Psoas muscle (tissue), 8 donors: Measurements from ENCODE around the gene VDAC1. TPM values are rescaled to one million over a fixed set of nuclear protein-coding genes. Genes with fewer than 3 reads are reported as not detected.
A peak's percentile ranks its signal among the peaks of the same experiment; 100 is the strongest.

Source experiments
- ATAC-seq, 4 donors: fragments of 200-7000 bp; cut with Tn5 transposase; one replicate each; pipeline ENCODE4 v1.9.1; 2020; ENCODE audit warnings: moderate library complexity in 3 of 4, mild to moderate bottlenecking in 2 of 4
- DNase-seq, 2 donors: peaks; one replicate each; pipeline ENCODE4 v3.0.0-alpha.2; 2020
- H3K27ac ChIP-seq: fragments of 200-600 bp; one replicate; pipeline ENCODE4 v1.8.0; 2022
- H3K27me3 ChIP-seq, 3 donors: fragments of 200-600 bp in 1 of 3; one replicate each; pipeline versions ENCODE4 v1.6.1 to v1.8.0; 2013 to 2022; ENCODE audit warnings: low read length in 2 of 3, mild to moderate bottlenecking in 2 of 3, moderate library complexity in 1 of 3; ENCODE audit not compliant: insufficient read depth in 3 of 3
- H3K36me3 ChIP-seq, 2 donors: fragments of 200-600 bp in 1 of 2; one replicate each; pipeline versions ENCODE4 v1.6.1 to v1.8.0; 2013 to 2022; ENCODE audit warnings: low read depth in 1 of 2, mild to moderate bottlenecking in 1 of 2, moderate library complexity in 1 of 2; ENCODE audit not compliant: insufficient read depth in 1 of 2
- H3K4me1 ChIP-seq: fragments of 200-600 bp; one replicate; pipeline ENCODE4 v1.8.0; 2022
- H3K4me3 ChIP-seq: fragments of 200-600 bp; one replicate; pipeline ENCODE4 v1.8.0; 2022; ENCODE audit warnings: mild to moderate bottlenecking
- H3K9me3 ChIP-seq: fragments of 200-600 bp; one replicate; pipeline ENCODE4 v1.8.0; 2022
- WGBS, 3 donors: extraction: QIAGEN DNeasy Blood & Tissue Kit; methylation state at CpG; one replicate each; pipeline versions ENCODE4 v1.1.6 to v1.1.7; 2013; 5-methylcytosine and 5-hydroxymethylcytosine counted together
- intact Hi-C, 2 donors: fragments of 100-400 bp; cut with DNase I; formaldehyde crosslinking; loops; one replicate each; pipeline versions ENCODE4 v1.11.0 to v1.14.2; 2022
- polyA plus RNA-seq, 3 donors: library from polyadenylated mRNA; stranded (reverse); fragments of 200-250 nt; gene quantifications; one replicate each; pipeline ENCODE4 v1.2.3, GENCODE V29; 2013
- total RNA-seq, 4 donors: library from RNA; stranded (reverse); fragmentation: NEBNext Ultra II Directional in 2 of 4; extraction: Animal tissue kit (Norgen Biotek cat#: 25700) in 2 of 4; gene quantifications; one replicate each; pipeline versions ENCODE4 v1.2.1 to v1.2.4, GENCODE V29; 2021 to 2023
- TF ChIP-seq, protein P1 (sequence below): fragments of 200-600 bp; IDR thresholded peaks from one replicate; pipeline ENCODE4 v1.8.0; 2022; ENCODE audit warnings: antibody characterized with exemption
- donor health status: healthy with polysubstance abuse.
- donor health status: DM: no; HTN: no; CAD: no; lungs with moderate emphysema.
- donor health status: Bipolar disorder and iron deficiency.
- donor health status: healthy.
- donor health status: DM: yes; HTN: yes; CAD: no.
- donor health status: DM: no; HTN: no; CAD: no.
- donor health status: DM: no; HTN: no; CAD: no.
- donor health status: DM: yes; HTN: yes; CAD: no.

The VDAC1 gene
- total and polyA plus RNA-seq, 7 donors, result 389 to 592 (median 525) TPM

GRCh38 chr5:134026521-134027287 lies 21.9 kb upstream of the VDAC1 start:
- no peaks in the 10 kb centered on the region for H3K9me3 ChIP-seq
- no peaks in the 10 kb centered on the region for H3K27me3 ChIP-seq
- H3K4me3 ChIP-seq, result no peak overlapping the region
- ATAC-seq (peak; percentile 82 to 93 (median 86)), DNase-seq (peak in 1 of 2 donors; percentile 63)
- TF ChIP-seq, protein P1, sequence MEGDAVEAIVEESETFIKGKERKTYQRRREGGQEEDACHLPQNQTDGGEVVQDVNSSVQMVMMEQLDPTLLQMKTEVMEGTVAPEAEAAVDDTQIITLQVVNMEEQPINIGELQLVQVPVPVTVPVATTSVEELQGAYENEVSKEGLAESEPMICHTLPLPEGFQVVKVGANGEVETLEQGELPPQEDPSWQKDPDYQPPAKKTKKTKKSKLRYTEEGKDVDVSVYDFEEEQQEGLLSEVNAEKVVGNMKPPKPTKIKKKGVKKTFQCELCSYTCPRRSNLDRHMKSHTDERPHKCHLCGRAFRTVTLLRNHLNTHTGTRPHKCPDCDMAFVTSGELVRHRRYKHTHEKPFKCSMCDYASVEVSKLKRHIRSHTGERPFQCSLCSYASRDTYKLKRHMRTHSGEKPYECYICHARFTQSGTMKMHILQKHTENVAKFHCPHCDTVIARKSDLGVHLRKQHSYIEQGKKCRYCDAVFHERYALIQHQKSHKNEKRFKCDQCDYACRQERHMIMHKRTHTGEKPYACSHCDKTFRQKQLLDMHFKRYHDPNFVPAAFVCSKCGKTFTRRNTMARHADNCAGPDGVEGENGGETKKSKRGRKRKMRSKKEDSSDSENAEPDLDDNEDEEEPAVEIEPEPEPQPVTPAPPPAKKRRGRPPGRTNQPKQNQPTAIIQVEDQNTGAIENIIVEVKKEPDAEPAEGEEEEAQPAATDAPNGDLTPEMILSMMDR, result peak; percentile 33
- 53 to 64% (median 58%) methylated on average over 6 of the region's 6 CpGs for WGBS, 3 donors
- intact Hi-C loops, result no loop called here
- no peak overlapping the region for H3K27ac ChIP-seq
- no peaks in the 10 kb centered on the region for H3K4me1 ChIP-seq
- no peaks in the 10 kb centered on the region for H3K36me3 ChIP-seq

DNA sequence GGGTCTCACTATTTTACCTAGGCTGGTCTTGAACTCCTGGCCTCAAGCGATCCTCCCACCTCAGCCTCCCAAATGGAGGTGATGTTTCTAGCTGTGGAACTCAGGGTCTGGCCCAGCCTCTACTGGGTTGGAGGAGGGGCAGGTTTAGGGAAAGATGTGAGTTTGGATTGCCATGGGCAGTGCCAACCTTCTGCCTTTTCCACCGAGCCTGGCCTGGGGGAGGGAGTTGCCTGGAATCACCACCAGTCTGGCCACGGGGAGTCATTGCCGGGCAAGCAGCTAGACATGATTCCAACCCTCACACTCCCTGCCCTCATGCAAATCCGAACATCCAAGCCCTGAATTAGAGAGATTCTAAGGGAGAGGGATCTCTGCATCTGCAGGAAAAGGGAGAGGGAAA lies 21.0 kb upstream of the VDAC1 start:
- no peak for ATAC-seq
- Histone ChIP-seq H3K4me1 (no peaks in the 10 kb centered on the region), H3K27me3 (no peaks in the 10 kb centered on the region), H3K9me3 (no peaks in the 10 kb centered on the region), H3K4me3 (no peak overlapping the region), H3K27ac (no peak overlapping the region), H3K36me3 (no peaks in the 10 kb centered on the region)
- intact Hi-C loops, result no loop called here
- TF ChIP-seq, protein P1, result no peak
- WGBS, 3 donors, result 82 to 88% (median 83%) methylated on average over 5 of the region's 5 CpGs
- DNase-seq, result no peak

DNA sequence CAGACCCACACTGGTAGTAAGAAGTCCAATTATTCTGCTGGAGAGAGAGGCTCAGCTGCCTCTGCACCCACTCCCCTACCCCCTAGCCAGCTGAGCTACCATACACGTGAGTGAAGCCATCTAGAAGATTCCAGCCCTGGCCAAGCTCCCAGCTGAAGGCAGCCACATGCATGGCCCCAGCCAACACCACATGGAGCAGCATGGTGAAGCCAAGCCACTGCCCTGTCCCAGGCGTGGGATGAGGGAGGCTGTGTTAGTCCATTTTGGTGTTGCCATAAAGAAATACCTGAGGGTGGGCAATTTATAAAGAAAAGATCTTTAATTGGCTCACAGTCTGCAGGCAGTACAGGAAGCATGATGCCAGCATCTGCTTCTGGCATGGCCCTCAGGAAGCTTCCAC lies 20.0 kb upstream of the VDAC1 start:
- WGBS, 3 donors, result 52 to 63% (median 53%) methylated on average over 2 of the region's 2 CpGs
- H3K36me3 ChIP-seq, result no peaks in the 10 kb centered on the region
- ATAC-seq (no peak), DNase-seq (no peak)
- no peaks in the 10 kb centered on the region for H3K9me3 ChIP-seq
- TF ChIP-seq, protein P1, result no peak
- no peaks in the 10 kb centered on the region for H3K27me3 ChIP-seq
- no peaks in the 10 kb centered on the region for H3K4me1 ChIP-seq
- intact Hi-C loops, result no loop called here
- no peak overlapping the region for H3K27ac ChIP-seq
- H3K4me3 ChIP-seq, result no peak overlapping the region

DNA sequence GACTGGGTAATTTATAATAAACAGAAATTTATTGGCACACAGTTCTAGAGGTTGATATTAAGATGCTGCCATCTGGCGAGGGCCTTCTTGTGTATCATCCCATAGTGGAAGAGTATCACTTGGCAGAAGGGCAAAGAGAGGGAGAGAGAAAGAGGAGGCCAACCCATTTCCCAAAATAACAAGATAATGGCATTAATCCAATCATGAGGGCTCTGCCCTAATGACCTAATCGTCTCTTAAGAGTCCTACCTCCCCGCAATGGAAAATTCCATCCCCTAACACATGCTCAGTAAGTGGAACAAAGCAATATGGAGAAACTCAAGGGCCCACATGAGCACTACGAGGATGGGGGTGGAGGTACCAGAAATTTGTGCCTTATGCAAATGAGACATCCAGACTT lies 17.6 kb upstream of the VDAC1 start:
- H3K9me3 ChIP-seq, result no peaks in the 10 kb centered on the region
- TF ChIP-seq, protein P1, result no peak
- no peak for DNase-seq
- no peak overlapping the region for H3K4me3 ChIP-seq
- no peaks in the 10 kb centered on the region for H3K27me3 ChIP-seq
- intact Hi-C loops, result no loop called here
- no peak overlapping the region for H3K27ac ChIP-seq
- ATAC-seq, result peak in 2 of 4 donors; percentile 25 to 28
- no peaks in the 10 kb centered on the region for H3K36me3 ChIP-seq
- 28 to 50% (median 35%) methylated on average over 4 of the region's 4 CpGs for WGBS, 3 donors
- H3K4me1 ChIP-seq, result no peaks in the 10 kb centered on the region

- no peak overlapping the region for H3K27ac ChIP-seq
- DNase-seq, result no peak
- no peaks in the 10 kb centered on the region for H3K36me3 ChIP-seq
- H3K9me3 ChIP-seq, result no peaks in the 10 kb centered on the region
- no peaks in the 10 kb centered on the region for H3K27me3 ChIP-seq
- no peaks in the 10 kb centered on the region for H3K4me1 ChIP-seq
- TF ChIP-seq, protein P1, result no peak
- intact Hi-C loops, result no loop called here
- WGBS, 3 donors, result 77 to 83% (median 78%) methylated on average over 4 of the region's 4 CpGs
- no peak for ATAC-seq
- no peak overlapping the region for H3K4me3 ChIP-seq
Measured at GRCh38 chr5:134020188-134020587, 15.4 kb upstream of the VDAC1 start.
